Measurements from ENCODE around the gene ZDHHC4.

DNA sequence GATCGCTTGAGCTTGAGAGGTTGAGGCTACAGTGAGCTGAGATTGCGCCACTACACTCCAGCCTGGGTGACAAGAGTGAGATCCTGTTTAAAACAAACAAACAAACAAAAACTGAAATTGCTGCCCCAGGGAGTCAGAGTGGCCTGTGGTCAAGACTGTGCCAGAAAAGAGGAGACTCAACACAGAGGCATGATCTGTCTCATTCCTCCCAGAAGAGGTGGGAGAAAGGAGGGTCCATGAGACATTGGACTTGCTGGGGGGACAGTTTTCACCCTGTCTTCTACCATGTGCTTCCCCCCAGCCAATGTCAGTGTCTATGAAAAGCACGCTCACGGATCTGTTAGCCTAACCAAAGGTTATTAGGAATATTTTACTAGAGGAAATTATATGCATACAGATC lies 41.4 kb downstream of the ZDHHC4 start:
- TF ChIP-seq CTCF (IDR thresholded peaks at IDR 0.05; ENCODE audit: low read depth, low read length) (no peak), EZH2phosphoT487 (IDR thresholded peaks at IDR 0.05; ENCODE audit: low read depth) (no peak)
